ENCODE data around the gene CACYBP.

- no peak for TF ChIP-seq POLR2A (IDR thresholded peaks at IDR 0.05; ENCODE audit: low read length)
- no peak for TF ChIP-seq GATA1 (IDR thresholded peaks at IDR 0.05; ENCODE audit: low read depth, low read length)
These were observed 995 bp downstream of the CACYBP start for GRCh38 chr1:175000697-175001187.

All from erythroblast (primary cell).